Measurements from ENCODE around the gene HBS1L.

- TF ChIP-seq FOXM1 (IDR thresholded peaks at IDR 0.05; ENCODE audit: low read depth, low read length) (no peak), POLR2AphosphoS5 (IDR thresholded peaks at IDR 0.05; ENCODE audit: low read length) (no peak), CBX3 (IDR thresholded peaks at IDR 0.05; ENCODE audit: borderline replicate concordance, low read depth) (no peak), ZZZ3 (IDR thresholded peaks at IDR 0.05; ENCODE audit: control insufficient read depth, insufficient read length, low read depth) (no peak), IKZF1 (conservative IDR thresholded peaks at IDR 0.05) (no peak), RCOR1 (conservative IDR thresholded peaks at IDR 0.05; ENCODE audit: low read depth, low read length) (no peak), RFX5 (IDR thresholded peaks at IDR 0.05; ENCODE audit: low read depth, low read length) (no peak), CTCF (IDR thresholded peaks at IDR 0.05 in 2 of 3, conservative IDR thresholded peaks at IDR 0.05 in 1 of 3; ENCODE audit: control insufficient read depth in 2 of 3, extremely low read depth in 1 of 3, insufficient read depth in 1 of 3, low read depth in 3 of 3, low read length in 3 of 3) (no peak)
These were observed 45.7 kb downstream of the HBS1L start for GRCh38 chr6:135008941-135009290.

All from GM12878 (cell line).